Measurements from ENCODE around the gene CCL3.
"Not testable (repeated sequence)": the region's sequence is repeated elsewhere in the genome, so short reads cannot be mapped to it uniquely, and the experiment has no call there.

CCL3 gene

DNA sequence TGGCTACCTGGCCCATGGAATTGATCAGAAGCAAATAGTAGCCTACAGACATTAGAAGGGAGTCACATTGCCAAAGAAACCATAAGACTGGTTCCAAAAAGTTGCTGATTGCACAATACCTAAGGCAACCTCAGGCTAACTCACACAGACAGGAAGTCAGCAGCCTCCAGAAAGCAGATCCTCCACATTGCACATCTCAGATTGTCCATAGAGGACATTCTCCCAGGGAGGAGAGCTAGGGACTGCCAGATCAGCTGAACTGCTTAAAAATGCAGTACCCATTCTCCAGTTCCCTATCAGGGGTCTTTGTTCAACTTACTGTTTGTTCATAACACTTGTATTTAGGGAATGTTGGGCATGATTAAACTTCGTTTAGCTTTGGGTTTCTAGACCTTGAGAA is 4.2 kb downstream of the CCL3 start:
- DNase-seq: no peak

GRCh38 chr17:36083691-36084090 is 6.3 kb downstream of the CCL3 start:
- not testable (repeated sequence) for DNase-seq

- not testable (repeated sequence) for DNase-seq
These were observed 7.3 kb downstream of the CCL3 start for GRCh38 chr17:36082482-36083120.

GRCh38 chr17:36081681-36082471 is 8.1 kb downstream of the CCL3 start:
- not testable (repeated sequence) for DNase-seq

DNA sequence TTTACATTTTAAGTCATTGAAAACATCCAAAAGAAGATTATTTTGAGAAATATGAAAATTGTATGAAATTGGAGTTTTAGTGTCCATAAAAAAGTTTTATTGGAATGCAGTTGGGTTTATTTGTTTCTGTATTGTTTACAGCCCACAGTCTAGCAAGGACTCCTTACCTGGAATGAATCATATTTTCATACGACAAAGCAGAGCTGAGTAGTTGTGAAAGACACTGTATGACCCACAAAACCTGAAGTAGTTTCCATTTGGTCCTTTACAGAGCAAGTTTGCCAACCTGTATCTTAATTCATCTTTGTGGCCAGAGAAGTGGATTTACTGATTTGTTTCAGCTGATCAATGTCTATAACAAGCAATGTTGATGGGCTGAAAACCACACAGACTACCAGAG is 15.6 kb downstream of the CCL3 start:
- DNase-seq: no peak

GRCh38 chr17:36072431-36073121 is 17.4 kb downstream of the CCL3 start:
- no peak for DNase-seq

GRCh38 chr17:36071751-36072150 is 18.2 kb downstream of the CCL3 start:
- no peak for DNase-seq

DNA sequence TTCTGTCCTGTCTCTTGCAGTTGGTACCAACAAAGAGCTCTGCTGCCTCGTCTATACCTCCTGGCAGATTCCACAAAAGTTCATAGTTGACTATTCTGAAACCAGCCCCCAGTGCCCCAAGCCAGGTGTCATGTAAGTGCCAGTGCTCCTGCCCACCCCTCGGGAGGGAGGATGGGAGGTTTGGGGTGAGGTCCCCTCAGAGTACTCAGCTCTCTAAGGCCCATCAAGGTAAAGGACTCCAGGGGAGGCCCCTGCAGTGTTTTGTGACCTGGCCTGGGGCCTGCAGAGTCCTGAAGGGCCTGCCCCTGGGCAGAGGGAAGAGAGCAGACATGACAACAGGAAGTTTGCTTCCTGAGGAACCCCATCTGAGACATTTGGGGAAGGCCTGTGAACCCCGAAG is 19.5 kb downstream of the CCL3 start:
- no peak for DNase-seq

GRCh38 chr17:36069136-36069535 is 20.8 kb downstream of the CCL3 start:
- no peak for DNase-seq

GRCh38 chr17:36068524-36068923 is 21.4 kb downstream of the CCL3 start:
- DNase-seq: no peak

GRCh38 chr17:36066365-36066985 is 23.5 kb downstream of the CCL3 start:
- DNase-seq: no peak

- no peak for DNase-seq
These were observed 26.0 kb downstream of the CCL3 start, which contains the start of gene CCL18 for GRCh38 chr17:36063786-36064541. TSS of gene CCL18 (plus strand) at chr17:36064272. CDS start at chr17:36064343, 71 bp downstream.

DNA sequence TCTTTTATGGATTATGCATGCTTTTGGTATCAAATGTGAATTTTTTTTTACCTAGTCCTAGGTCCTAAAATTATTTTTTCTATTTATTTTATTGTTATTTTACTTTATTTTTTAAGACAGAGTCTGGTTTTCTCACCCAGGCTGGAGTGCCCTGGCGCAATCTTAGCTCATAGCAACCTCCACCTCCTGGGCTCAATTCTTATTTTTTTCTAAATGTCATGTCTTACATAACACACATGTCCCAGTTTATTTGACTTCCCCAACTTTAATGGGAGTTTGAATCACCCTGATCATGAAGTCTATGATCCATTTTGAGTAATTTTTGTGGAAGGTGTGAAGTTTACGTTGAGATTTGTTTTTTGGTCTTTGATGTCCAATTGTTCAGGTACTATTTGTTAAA is 29.1 kb downstream of the CCL3 start:
- no peak for DNase-seq

- no peak for DNase-seq
These were observed 30.5 kb downstream of the CCL3 start for GRCh38 chr17:36059406-36059805.

- DNase-seq: no peak
These were observed 32.0 kb downstream of the CCL3 start for GRCh38 chr17:36057911-36058310.

- DNase-seq: no peak
These were observed 33.9 kb downstream of the CCL3 start for GRCh38 chr17:36055921-36056520.

DNA sequence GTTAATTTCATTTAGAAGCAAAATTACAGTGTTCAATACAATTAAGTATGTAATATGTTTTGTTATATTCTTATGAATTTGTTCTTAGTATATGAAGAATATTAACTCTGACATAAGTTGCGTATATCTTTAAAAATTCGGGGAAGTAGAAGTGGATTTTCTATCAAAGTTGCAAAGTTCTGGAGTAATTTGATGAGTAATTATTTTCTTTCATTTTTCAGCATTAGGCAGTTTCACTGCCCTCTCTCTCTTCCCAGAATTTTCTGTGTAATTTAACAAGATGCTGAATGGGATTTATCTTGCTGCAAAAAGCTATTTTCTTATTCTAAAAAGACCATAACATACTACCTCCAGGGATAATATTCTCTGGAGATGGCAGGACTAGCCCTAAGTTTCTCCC is 34.8 kb downstream of the CCL3 start:
- no peak for DNase-seq

GRCh38 chr17:36049643-36050042 is 40.3 kb downstream of the CCL3 start:
- DNase-seq: no peak

DNA sequence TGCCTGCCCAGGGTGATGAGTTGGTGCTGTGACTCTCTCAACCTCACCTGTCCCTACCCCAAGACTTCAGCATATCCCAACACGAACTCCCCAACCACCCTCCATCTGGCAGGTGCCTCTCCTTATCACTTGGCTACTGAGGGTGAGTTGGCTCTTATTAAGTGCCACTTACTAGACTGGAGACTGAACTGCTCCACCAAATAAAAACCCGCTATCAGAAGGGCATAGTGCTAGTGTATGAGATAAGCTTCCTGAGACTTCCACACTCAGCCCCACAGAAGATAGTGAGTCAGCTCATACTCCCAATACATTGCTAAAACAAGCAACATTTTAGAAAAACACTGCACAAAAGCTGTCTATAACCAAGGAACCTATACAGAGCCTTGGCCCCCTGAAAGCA is 41.9 kb downstream of the CCL3 start:
- no peak for DNase-seq
